Measurements from ENCODE around the gene TSPAN14. TPM values are rescaled to one million over a fixed set of nuclear protein-coding genes. Genes with fewer than 3 reads are reported as not detected.
A peak's percentile ranks its signal among the peaks of the same experiment; 100 is the strongest.

TSPAN14 gene
- total and polyA plus RNA-seq, 2 of the 8 experiments (the other 6 are each of a cell fraction or from before 2014, with no cell fraction given): 47.4 to 57.8 TPM

- peak overlapping the region; percentile 88 for H4K91ac ChIP-seq (replicated peaks; ENCODE audit: insufficient read length, low read length)
- no peak overlapping the region for H2BK12ac ChIP-seq (ENCODE audit: low read depth, low read length)
- 57% methylated on average over 3 of the region's 3 CpGs; no CpG with 5 or more reads in 1 of the 2 experiments for whole genome bisulfite sequencing, 2 experiments (ENCODE audit: extremely low coverage in 1 of 2, insufficient coverage in 1 of 2, insufficient read length in 1 of 2, insufficient replicate concordance in 2 of 2, low coverage in 1 of 2, low lambda C conversion rate in 2 of 2, missing lambda C conversion rate in 1 of 2)
- H3K18ac ChIP-seq (ENCODE audit: extremely low read depth, low read length): peak overlapping the region; percentile 73
- H3K14ac ChIP-seq (ENCODE audit: insufficient read length): no peak overlapping the region
- H3K9me3 ChIP-seq (ENCODE audit: insufficient read depth in 2 of 2, low read depth in 1 of 2, low read length in 1 of 2): no peaks in the 10 kb centered on the region
- DNase-seq (ENCODE audit: low read depth in 1 of 2, low spot score in 2 of 2) (no peak), FAIRE-seq (no peak)
- peak overlapping the region; percentile 28 for H4K5ac ChIP-seq (ENCODE audit: insufficient read length, low read depth, low read length)
- peak overlapping the region; percentile 7; the same call in 1 of the 2 replicates for H4K8ac ChIP-seq (ENCODE audit: extremely low read depth, insufficient read depth, low read length)
- 0 out of 2 replicates have a peak, but pooled peaks cover 4% of the 10 kb centered on the region for H3K23me2 ChIP-seq (ENCODE audit: low read depth, low read length)
- H3K36me3 ChIP-seq (ENCODE audit: control insufficient read depth in 2 of 4, insufficient read depth in 4 of 4, low read length in 3 of 4): peaks cover 0 to 3% (median 0%) of the 10 kb centered on the region in 4 experiments; a peak in 2 of 8 replicates
- no peak for TF ChIP-seq MAX (IDR thresholded peaks at IDR 0.05)
- 0 out of 2 replicates have a peak, but pooled peaks have one; percentile 1 for TF ChIP-seq TBP (IDR thresholded peaks at IDR 0.05; ENCODE audit: low read depth, low read length)
- H3K27ac ChIP-seq (ENCODE audit: low read depth, low read length): peak overlapping the region; percentile 91
- ChIA-PET POLR2A (ENCODE audit: partially characterized antibody) (interaction anchor here (0.5 to 3.4 kb wide), 11 partner anchors 9 to 122 kb away, joined by 3 to 18 read pairs (median 5); partner anchors contain the start of genes DYDC1 and DYDC2), CTCF (ENCODE audit: partially characterized antibody) (interaction anchor here (1.2 to 38.4 kb wide), 6 partner anchors 2 to 197 kb away, joined by 3 to 1263 read pairs (median 230); partner anchors contain the start of gene TSPAN14)
- H3K9ac ChIP-seq (replicated peaks in 1 of 4; ENCODE audit: extremely low read depth in 1 of 4, low read depth in 3 of 4, low read length in 3 of 4): peak overlapping the region in 2 of 4 experiments; percentile 67; a peak in 4 of 7 replicates
- H2BK120ac ChIP-seq (replicated peaks; ENCODE audit: low read depth, low read length): peak overlapping the region; percentile 29
- H2BK5ac ChIP-seq (ENCODE audit: low read depth, low read length): peak overlapping the region; percentile 46; the same call in 1 of the 2 replicates
- H3K56ac ChIP-seq (replicated peaks; ENCODE audit: insufficient read length, low read depth, low read length): peak overlapping the region; percentile 5
- H3K79me1 ChIP-seq (ENCODE audit: low read depth, low read length): peaks cover 21% of the 10 kb centered on the region
- H3K23ac ChIP-seq (ENCODE audit: insufficient read length): no peak overlapping the region
- H2AFZ ChIP-seq (ENCODE audit: low read length): no peak overlapping the region
- H3K4me1 ChIP-seq (replicated peaks in 1 of 4; ENCODE audit: control insufficient read depth in 3 of 4, insufficient read depth in 4 of 4, low read length in 3 of 4): peaks cover 39 to 58% (median 49%) of the 10 kb centered on the region in 4 experiments
- no peak overlapping the region for H2BK15ac ChIP-seq (ENCODE audit: low read length)
- peaks cover 14 to 22% of the 10 kb centered on the region in 2 experiments for H4K20me1 ChIP-seq (replicated peaks in 1 of 2; ENCODE audit: control insufficient read depth in 1 of 2, insufficient read depth in 2 of 2, low read length in 2 of 2)
- no peak overlapping the region for H2BK20ac ChIP-seq (ENCODE audit: low read length)
- no peak overlapping the region; the same call in 1 of the 2 replicates for H2AK5ac ChIP-seq (ENCODE audit: low read depth, low read length)
- H3K79me2 ChIP-seq (ENCODE audit: control insufficient read depth in 1 of 2, insufficient read depth in 2 of 2, low read length in 2 of 2): peaks cover 0 to 87% of the 10 kb centered on the region in 2 experiments; a peak in 3 of 4 replicates
- H3K4me3 ChIP-seq (ENCODE audit: extremely low read depth in 1 of 4, insufficient read depth in 2 of 4, low read depth in 3 of 4, low read length in 4 of 4): peak overlapping the region in 3 of 4 experiments; percentile 20 to 55 (median 40); a peak in 5 of 8 replicates
- peak overlapping the region; percentile 80 for H3K4me2 ChIP-seq (ENCODE audit: insufficient read depth in 1 of 2, low read depth in 2 of 2, low read length in 2 of 2)
- peak overlapping the region; percentile 36 for H3K4ac ChIP-seq (replicated peaks; ENCODE audit: insufficient read length, low read depth, low read length)
- H3K27me3 ChIP-seq (replicated peaks in 1 of 4; ENCODE audit: control insufficient read depth in 3 of 4, extremely low read depth in 1 of 4, insufficient read depth in 3 of 4, low read length in 3 of 4): peaks cover 0 to 13% (median 6%) of the 10 kb centered on the region in 4 experiments; a peak in 4 of 7 replicates
Observed at GRCh38 chr10:80465451-80465835, 11.3 kb downstream of the TSPAN14 start.
